Loucy (cell line): Measurements from ENCODE around the gene TMEM132A.
A peak's percentile ranks its signal among the peaks of the same experiment; 100 is the strongest.

Experiments used
- H2AFZ ChIP-seq: fragments of 200-600 bp; sonication (generic); 2 replicates; pipeline ENCODE4 v1.6.0; 2016; ENCODE audit warnings: antibody characterized with exemption, mild to moderate bottlenecking, low read length, moderate library complexity
- H3F3A ChIP-seq: fragments of 200-600 bp; 2 replicates; pipeline ENCODE4 v1.6.0; 2016; ENCODE audit warnings: antibody characterized with exemption, low read depth, mild to moderate bottlenecking
- H3K27me3 ChIP-seq: fragments of 200-600 bp; sonication (generic); 2 replicates; pipeline ENCODE4 v1.6.1; 2014; ENCODE audit warnings: low read length, mild to moderate bottlenecking; ENCODE audit not compliant: insufficient read depth, poor library complexity, severe bottlenecking
- H3K36me3 ChIP-seq: fragments of 200-600 bp; sonication (generic); 2 replicates; pipeline ENCODE4 v1.6.1; 2016; ENCODE audit warnings: low read length; ENCODE audit not compliant: insufficient read depth
- H3K4me1 ChIP-seq: fragments of 200-600 bp; sonication (generic); 2 replicates; pipeline ENCODE4 v1.5.1; 2014; ENCODE audit warnings: low read length, mild to moderate bottlenecking; ENCODE audit not compliant: insufficient read depth, poor library complexity, severe bottlenecking
- H3K4me2 ChIP-seq: fragments of 200-600 bp; sonication (generic); 2 replicates; pipeline ENCODE4 v1.6.0; 2014; ENCODE audit warnings: antibody characterized with exemption, low read length, low read depth, mild to moderate bottlenecking; ENCODE audit not compliant: poor library complexity, severe bottlenecking
- H3K4me3 ChIP-seq: fragments of 200-600 bp; sonication (generic); 2 replicates; pipeline ENCODE4 v1.5.1; 2014; ENCODE audit warnings: low read length, mild to moderate bottlenecking, mixed read lengths; ENCODE audit not compliant: poor library complexity, severe bottlenecking
- H3K79me2 ChIP-seq: fragments of 200-600 bp; sonication (generic); 2 replicates; pipeline ENCODE4 v1.6.1; 2014; ENCODE audit warnings: low read length; ENCODE audit not compliant: insufficient read depth
- H3K9ac ChIP-seq: fragments of 200-600 bp; sonication (generic); 2 replicates; pipeline ENCODE4 v1.6.0; 2014; ENCODE audit warnings: mild to moderate bottlenecking, low read depth, low read length, moderate library complexity; ENCODE audit not compliant: poor library complexity, severe bottlenecking
- H3K9me2 ChIP-seq: fragments of 200-600 bp; sonication (generic); replicated peaks from 2 replicates; pipeline ENCODE4 v1.6.1; 2016; ENCODE audit warnings: low read depth, low read length, mixed read lengths
- H3K9me3 ChIP-seq: fragments of 200-600 bp; sonication (generic); 2 replicates; pipeline ENCODE4 v1.6.1; 2014; ENCODE audit warnings: mild to moderate bottlenecking, antibody characterized with exemption, low read length, low read depth; ENCODE audit not compliant: insufficient read depth
- H4K20me1 ChIP-seq: fragments of 200-600 bp; sonication (generic); 2 replicates; pipeline ENCODE4 v1.6.0; 2014; ENCODE audit warnings: antibody characterized with exemption, low read length, mild to moderate bottlenecking; ENCODE audit not compliant: insufficient read depth, poor library complexity, severe bottlenecking
- CTCF ChIP-seq: fragments of 200-600 bp; sonication (generic); conservative IDR thresholded peaks from 2 replicates; pipeline ENCODE4 v1.5.1; 2014; ENCODE audit warnings: mild to moderate bottlenecking, antibody characterized with exemption, low read length
- EZH2phosphoT487 ChIP-seq: fragments of 200-600 bp; IDR thresholded peaks from 2 replicates; pipeline ENCODE4 v1.6.1; 2018; ENCODE audit warnings: antibody characterized with exemption, mild to moderate bottlenecking, moderate library complexity, borderline replicate concordance

TMEM132A gene

DNA sequence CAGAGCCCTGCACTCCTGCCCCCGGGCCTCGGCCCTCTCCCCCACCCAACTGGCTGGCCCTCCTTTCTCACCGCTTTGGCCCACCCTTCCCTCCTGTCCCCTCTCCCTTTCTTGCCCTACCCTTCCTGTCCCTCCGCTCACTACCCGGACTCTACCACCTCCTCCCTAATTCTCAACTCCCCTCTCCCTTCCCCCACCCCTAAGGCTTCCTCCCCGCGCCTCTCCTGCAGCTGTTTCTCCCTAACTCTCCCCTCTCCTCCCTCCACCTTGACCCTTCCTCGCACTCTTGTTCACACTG lies 27.3 kb downstream of the TMEM132A start:
- no peak overlapping the region for H2AFZ ChIP-seq
- peak overlapping the region; percentile 87 for H3K4me2 ChIP-seq
- no peak overlapping the region for H3K4me3 ChIP-seq
- H3K9me2 ChIP-seq: no peaks in the 10 kb centered on the region
- TF ChIP-seq EZH2phosphoT487 (no peak), CTCF (no peak)
- no peak overlapping the region for H3K9ac ChIP-seq
- no peaks in the 10 kb centered on the region for H4K20me1 ChIP-seq
- H3F3A ChIP-seq: no peaks in the 10 kb centered on the region
- H3K4me1 ChIP-seq: peaks cover 5% of the 10 kb centered on the region
- H3K36me3 ChIP-seq: no peaks in the 10 kb centered on the region
- H3K79me2 ChIP-seq: no peaks in the 10 kb centered on the region
- H3K27me3 ChIP-seq: no peaks in the 10 kb centered on the region
- no peaks in the 10 kb centered on the region for H3K9me3 ChIP-seq

DNA sequence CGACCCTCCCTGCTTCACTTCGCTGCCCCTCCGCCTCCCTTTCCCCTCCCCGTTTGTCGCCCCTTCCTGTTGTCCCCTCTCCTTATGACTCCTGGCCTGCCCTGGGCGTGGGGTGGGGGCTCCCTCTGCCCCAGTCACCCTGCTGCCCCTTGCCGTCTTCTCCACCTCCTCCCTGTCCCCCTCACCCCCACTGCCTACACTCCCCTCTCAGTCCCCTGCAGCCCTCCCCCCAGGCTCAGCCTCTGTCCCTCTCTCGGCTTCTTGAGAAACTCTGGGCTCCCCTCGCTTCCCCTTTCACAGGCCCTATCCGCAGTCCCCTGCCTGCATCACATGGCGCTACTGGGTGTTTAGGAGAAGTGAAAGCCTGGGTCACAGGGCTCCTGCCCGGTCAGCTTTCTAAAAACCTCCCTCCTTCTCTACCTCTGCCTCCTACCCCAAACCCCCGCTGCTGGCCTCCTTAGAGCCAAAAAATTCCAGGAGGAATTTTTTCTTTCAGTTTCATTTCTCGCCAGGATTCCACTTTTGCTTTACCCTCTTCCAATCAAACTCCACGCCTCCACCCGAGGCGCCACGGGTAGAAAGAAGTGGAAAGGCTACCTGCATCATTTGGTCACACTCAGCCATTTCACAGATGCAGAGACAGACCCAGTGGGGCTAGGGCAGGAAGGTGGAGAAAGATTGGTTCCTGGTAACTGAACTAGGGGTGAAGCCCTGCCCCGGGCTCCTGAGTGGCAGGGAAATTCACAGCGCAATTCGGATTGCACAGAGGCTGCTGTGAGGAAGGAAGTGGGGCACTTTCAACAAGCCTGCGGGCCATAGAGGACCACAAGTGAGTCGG lies 27.9 kb downstream of the TMEM132A start, which contains the start of gene SLC15A3:
Gene SLC15A3, minus strand, starts transcription at position 273 of the 838 bp plus-strand sequence. CDS start 625 bp downstream, outside the sequence.
- H3K9me2 ChIP-seq: no peaks in the 10 kb centered on the region
- no peaks in the 10 kb centered on the region for H3K79me2 ChIP-seq
- no peak for TF ChIP-seq CTCF
- H3K4me2 ChIP-seq: peak within 1 kb of the TSS; percentile 87
- no peaks in the 10 kb centered on the region for H3K27me3 ChIP-seq
- H4K20me1 ChIP-seq: no peaks in the 10 kb centered on the region
- peaks cover 5% of the 10 kb centered on the region for H3K4me1 ChIP-seq
- no peaks in the 10 kb centered on the region for H3F3A ChIP-seq
- no peaks in the 10 kb centered on the region for H3K9me3 ChIP-seq
- peak within 1 kb of the TSS; percentile 55 for H3K9ac ChIP-seq
- H2AFZ ChIP-seq: peak within 1 kb of the TSS; percentile 90
- H3K4me3 ChIP-seq: peak within 1 kb of the TSS; percentile 69
- H3K36me3 ChIP-seq: no peaks in the 10 kb centered on the region

GRCh38 chr11:60952742-60953170 lies 28.5 kb downstream of the TMEM132A start:
- peak overlapping the region; percentile 69 for H3K4me3 ChIP-seq
- no peaks in the 10 kb centered on the region for H4K20me1 ChIP-seq
- H3K9me2 ChIP-seq: no peaks in the 10 kb centered on the region
- H3K9ac ChIP-seq: no peak overlapping the region
- TF ChIP-seq EZH2phosphoT487: no peak
- no peak for TF ChIP-seq CTCF
- no peaks in the 10 kb centered on the region for H3K9me3 ChIP-seq
- peak overlapping the region; percentile 87 for H3K4me2 ChIP-seq
- no peaks in the 10 kb centered on the region for H3K79me2 ChIP-seq
- no peaks in the 10 kb centered on the region for H3K27me3 ChIP-seq
- peaks cover 5% of the 10 kb centered on the region for H3K4me1 ChIP-seq
- H3F3A ChIP-seq: no peaks in the 10 kb centered on the region
- no peaks in the 10 kb centered on the region for H3K36me3 ChIP-seq
- peak overlapping the region; percentile 90; the same call in 1 of the 2 replicates for H2AFZ ChIP-seq
